Effector CD4-positive, alpha-beta T cell (primary cell): ENCODE results near the gene ABHD2.
"Not testable (repeated sequence)": the region's sequence is repeated elsewhere in the genome, so short reads cannot be mapped to it uniquely, and the experiment has no call there.

Experiments used
- DNase-seq: peaks from one replicate; pipeline ENCODE4 v3.0.0-alpha.2; 2020

The ABHD2 gene

GRCh38 chr15:89075846-89076245 is 12.4 kb upstream of the ABHD2 start:
- no peak for DNase-seq

DNA sequence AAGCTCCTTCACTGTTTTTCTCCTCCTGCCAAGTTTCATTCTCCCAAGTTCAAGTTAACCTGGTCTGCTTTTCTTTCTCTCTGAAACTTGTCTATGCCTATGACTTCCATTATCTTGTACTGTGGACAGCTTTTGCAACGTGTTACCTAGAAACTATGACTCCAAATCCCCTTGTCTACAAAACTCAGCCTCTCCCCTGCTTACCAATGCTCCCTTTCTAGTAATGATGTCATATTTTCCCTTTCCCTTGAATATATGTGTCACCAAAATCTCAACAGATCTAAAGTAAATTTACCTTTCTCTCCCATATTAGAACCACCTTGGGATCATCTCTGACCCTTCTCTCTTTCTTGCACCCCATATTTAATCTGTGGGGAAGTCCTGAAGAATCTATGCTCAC is 10.5 kb upstream of the ABHD2 start:
- DNase-seq: no peak

DNA sequence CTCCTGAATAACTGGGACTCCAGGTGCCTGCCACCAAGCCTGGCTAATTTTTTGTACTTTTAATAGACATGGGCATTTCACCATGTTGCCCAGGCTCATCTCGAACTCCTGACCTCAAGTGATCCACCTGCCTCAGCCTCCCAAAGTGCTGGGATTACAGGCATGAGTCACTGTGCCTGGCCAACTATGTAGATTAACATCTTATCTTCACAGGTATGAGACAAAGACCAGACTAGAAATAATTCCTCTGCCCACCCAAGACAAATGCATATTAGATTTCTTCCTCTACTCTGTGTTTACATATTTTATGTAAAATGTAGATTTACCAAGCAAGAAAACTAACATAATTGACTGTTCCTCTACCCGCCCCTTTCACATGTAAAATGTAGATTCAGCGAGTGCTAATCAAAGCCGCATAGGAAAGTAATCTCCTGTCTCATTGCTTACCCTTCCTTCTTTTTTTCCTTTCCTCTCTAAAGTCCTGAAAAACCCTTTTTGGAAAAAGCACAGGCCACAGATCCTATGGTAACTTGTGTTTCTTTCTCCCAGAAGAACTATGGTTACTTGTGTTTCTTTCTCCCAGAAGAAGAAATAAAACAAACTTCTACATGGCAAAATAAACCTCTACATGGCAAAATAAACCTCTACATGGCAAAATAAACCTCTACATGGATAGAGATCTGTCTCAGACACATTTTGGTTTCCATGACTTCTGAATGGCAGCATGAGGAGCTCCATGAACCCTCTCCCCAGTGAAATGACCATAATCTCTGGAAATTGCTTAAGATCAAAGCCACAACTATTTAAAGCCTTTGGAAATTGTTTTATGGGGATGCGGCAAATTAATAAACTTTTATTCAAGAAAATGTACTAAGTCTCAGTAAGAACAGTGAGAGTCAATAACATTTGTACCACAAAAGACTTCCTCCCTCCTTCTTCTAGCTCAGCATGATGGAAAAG is 9.1 kb upstream of the ABHD2 start:
- no peak for DNase-seq

- DNase-seq: no peak
Observed at GRCh38 chr15:89081878-89082277, 6.4 kb upstream of the ABHD2 start.

GRCh38 chr15:89083246-89083645 is 5.0 kb upstream of the ABHD2 start:
- DNase-seq: no peak

DNA sequence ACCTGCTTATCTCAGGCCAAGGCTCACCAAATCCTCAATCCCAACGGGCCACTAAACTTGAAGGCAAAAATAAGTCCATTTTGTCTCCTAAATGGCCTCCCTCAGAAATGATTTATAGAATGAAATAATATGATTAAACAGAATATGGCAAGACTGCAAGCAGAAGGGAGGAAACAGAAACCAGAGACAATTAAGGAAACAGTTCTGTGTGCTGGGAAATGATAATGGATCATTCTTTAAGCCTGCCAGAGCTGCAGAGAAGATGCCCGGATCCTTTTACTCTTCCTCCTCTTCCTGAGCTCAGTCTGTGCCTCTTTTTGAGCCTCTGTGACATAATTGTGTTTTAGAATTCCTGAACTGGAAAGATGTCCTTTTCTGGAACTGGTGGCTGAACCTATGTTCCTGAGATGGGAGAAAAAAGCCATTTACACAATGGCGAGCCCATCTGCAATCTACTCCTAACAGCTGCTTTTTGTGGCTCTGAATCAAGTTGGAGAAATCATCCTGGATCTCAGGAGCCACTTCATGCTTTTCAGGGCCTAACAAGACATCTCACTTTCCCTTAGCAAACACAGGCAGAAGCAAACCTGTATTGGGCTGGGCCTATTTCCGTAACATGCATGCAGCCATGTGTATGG is 2.8 kb upstream of the ABHD2 start:
- no peak for DNase-seq

GRCh38 chr15:89085933-89086332 is 2.3 kb upstream of the ABHD2 start:
- DNase-seq: not testable (repeated sequence)

GRCh38 chr15:89086390-89086789 is 1.9 kb upstream of the ABHD2 start:
- not testable (repeated sequence) for DNase-seq

DNA sequence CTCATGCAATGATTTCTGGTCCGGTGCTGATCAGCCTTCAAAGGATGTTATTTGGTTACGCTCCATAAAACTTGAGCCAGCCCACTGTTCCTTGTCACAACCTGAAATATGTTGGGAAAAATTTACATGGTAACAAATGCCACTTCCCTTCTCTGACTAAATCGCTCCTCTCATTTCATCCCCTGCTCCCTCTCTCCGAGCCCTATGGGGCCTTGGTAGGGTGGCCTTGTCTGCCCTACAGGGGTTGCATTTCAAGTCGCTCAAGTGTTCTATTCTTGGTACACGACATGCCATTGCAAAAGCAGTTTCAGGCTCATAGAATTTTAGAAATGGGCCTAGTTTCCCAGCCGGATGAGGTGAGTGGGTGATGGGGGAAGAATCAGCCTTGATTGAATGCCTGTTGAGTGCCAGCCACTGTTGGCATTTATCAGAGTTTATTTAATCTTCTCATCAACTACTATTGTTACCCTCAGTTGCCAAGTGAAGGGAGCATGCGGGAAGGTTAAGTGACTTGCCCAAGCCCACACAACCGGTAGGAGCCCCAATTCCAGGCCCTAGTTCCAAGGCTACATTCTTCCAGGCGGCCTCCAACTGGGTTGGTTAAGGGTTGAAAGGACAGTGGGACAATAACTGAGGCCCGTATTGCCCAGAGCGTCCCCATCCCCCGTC is 961 bp upstream of the ABHD2 start:
- DNase-seq: no peak

DNA sequence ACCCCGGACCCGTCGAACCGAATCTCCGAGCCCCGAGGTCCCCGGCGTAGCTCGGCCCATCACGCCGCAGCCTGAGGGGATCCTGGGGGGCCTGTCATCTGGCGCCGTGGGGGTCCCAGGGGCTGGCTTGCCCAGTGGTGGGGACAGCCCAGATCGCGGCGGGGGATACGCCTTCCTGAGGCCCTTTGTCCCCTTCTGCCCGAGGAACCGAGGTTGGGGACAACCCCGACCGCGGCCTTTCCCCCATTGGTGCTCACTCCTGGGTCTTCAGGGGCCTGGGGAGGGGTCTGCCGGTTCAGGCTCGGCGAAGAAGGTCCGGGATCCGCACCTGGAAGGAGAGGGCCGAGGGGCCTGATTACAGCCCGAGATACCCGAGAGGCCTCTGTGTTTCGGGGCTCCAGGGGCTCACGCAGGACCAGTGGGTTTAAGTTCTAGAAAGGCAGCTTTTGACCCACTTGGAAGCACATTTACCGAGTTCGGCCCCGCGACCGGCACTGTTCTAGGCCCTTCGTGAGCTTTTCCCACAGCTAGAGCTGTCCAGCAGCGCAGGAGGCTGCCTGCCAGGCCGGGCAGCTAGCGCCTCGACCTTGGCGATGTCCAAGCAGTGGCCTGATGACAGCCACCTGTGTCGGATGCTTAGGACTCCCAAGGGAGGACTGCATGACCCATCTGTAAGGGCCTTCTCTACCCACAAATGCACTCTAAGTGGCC is 504 bp downstream of the ABHD2 start:
- peak; percentile 2 for DNase-seq

GRCh38 chr15:89089316-89090230 is 1.3 kb downstream of the ABHD2 start:
- no peak for DNase-seq

DNA sequence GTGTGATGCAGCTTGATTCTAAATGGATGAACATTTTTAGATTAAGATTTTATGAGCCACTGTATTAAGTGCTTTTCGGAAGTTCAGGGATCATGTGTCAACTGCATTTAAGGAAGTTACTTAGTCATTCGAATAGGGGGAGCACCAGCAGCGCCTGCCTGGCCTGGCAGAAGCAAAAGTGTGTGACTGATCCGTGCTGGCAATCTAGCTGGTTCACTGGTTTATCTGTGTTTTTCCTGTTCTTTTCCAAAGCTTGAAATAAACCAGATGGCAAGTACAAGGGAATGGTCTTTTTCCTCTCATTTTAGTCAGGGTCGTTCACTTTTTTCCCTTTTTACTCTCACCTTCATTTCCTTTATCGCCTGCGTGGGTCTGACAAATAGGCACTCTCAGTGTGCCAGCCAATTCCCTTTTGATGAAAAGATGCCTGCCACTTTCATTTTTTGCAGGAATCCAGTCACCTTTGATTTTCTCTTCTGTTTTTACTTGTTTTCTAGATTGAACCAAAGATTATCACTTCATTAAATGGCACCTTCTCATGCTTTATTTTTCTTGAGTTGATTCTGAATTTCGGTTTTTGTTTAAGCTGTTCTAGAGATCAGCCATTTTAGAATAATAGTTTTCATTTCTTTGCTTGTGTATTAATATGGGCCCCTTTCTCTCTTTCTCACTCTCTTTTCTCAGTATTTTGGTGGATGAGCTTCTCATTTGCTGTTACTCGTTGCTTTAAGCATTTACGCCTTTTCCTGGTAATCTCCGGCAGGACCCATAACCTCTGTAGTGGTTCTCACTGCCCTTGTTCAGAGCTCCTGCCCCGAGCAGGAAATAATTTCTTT is 2.8 kb downstream of the ABHD2 start:
- DNase-seq: peak; percentile 31

DNA sequence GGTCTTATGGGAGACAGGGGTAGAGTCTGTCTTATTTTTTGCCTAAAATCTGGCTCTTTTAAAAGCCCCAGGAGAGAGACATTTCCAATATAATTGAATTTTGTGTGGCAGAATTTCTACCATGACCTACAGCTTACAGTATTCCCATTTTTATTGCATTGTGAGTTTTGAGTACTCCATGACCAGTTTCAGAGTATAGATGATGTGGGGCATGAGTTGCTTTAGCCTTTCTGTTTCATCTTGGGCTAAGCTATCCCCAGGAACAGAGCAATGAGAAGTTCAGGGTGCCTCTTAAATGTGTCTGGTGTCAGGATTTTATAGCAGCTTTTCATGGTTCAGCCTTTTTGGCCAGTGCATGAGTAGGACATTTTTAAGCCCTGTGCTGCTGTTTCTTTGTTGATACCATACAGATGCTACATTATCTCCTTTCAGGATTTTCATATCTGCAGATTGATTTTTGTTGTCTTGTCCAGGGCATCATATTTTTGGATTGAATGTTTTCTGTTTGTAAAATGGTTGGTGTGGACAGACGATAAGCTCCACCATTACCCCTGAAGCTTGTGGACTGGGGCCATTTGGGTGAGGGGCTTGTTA is 3.5 kb downstream of the ABHD2 start:
- no peak for DNase-seq

GRCh38 chr15:89093509-89093908 is 5.3 kb downstream of the ABHD2 start:
- no peak for DNase-seq

DNA sequence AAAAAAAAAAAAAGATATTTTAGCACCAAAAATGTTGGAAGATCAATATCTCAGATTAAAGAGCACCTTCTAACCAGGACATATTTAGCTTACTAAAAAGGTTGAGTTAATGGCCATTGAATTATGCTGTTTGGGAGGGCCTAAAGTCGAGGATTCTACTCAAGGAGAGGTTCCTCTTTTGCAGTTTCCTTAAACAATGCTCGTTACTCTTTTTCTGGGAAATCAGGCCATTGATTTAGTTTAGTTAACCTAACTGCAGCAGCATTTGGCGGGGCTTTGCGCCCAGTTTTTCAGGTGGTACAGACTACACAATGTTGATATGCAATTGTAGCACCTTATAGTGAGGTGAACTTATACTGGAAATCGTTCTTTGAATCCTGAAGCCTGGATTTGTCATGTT is 6.8 kb downstream of the ABHD2 start:
- DNase-seq: no peak

DNA sequence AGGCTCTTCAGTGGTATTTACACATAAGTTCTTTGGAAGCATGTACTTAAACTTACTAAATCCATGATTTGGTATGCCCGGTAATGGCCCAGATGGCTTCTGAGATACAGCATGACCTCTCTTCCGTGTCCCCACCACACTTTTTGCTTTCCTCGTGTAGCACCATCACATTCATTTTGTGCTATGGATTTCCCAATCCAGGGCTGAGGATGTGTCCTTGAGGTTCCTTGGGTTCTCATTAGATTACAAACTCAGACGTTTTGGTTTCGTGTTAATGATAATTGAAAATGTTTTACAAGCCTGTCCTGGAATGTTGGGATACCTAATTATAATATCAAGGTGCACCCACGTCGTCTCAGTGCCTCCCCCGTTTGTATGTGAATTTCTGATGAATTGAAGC is 7.3 kb downstream of the ABHD2 start:
- no peak for DNase-seq

DNA sequence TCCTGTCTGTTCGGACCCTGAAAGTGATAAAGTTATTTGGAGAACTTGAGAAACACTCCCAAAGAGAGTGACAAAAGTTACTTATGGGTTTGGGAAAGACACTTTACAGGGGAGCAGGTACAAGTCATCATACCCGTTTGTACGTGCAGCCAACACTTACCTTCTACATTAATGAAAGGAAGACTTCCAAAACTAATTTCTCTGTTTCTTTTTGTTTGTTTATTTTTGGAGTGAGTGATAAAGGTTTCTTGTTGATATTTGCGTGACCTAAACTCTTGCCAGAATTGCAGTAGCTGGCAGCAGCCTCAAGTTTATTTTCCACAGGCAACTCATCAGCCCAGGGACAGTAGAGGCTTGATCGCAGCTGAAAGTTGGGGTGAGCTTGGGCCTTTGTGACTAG is 8.4 kb downstream of the ABHD2 start:
- DNase-seq: no peak

GRCh38 chr15:89097313-89097712 is 9.1 kb downstream of the ABHD2 start:
- DNase-seq: no peak

GRCh38 chr15:89098281-89098680 is 10.0 kb downstream of the ABHD2 start:
- DNase-seq: no peak

DNA sequence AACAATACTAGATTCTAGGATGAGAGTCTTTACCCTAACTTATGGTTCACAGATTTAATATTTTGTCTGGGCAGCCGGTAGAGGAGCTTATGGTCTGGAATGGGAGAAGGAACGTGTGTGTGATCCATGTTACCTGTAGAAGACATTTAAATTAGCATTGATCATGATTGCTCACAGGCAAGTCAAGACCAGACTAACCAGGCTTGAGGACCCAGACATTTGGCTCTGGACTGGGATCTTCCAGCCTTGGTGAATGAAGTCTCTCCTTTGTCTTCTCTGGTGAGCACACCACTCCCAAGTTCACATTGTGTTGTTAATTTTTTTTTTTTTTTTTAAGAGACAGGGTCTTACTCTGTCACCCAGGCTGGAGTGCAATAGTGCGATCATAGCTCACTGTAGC is 11.7 kb downstream of the ABHD2 start:
- no peak for DNase-seq
